BLaER1 (cell line): ENCODE results near the gene NKPD1.

Experiments
- H3K27ac ChIP-seq: shearing (Covaris generic); formaldehyde crosslinking; 2 replicates; pipeline ENCODE4 v1.8.1; 2022
- H3K27me3 ChIP-seq: shearing (Covaris generic); formaldehyde crosslinking; 2 replicates; pipeline ENCODE4 v1.8.1; 2022
- H3K36me3 ChIP-seq: shearing (Covaris generic); formaldehyde crosslinking; 2 replicates; pipeline ENCODE4 v1.8.1; 2022
- H3K4me1 ChIP-seq: shearing (Covaris generic); formaldehyde crosslinking; 2 replicates; pipeline ENCODE4 v1.8.1; 2022
- H3K4me2 ChIP-seq: shearing (Covaris generic); formaldehyde crosslinking; 2 replicates; pipeline ENCODE4 v1.8.1; 2022
- H3K4me3 ChIP-seq: shearing (Covaris generic); formaldehyde crosslinking; 2 replicates; pipeline ENCODE4 v1.8.1; 2022
- H3K9ac ChIP-seq: shearing (Covaris generic); formaldehyde crosslinking; 2 replicates; pipeline ENCODE4 v1.8.1; 2022
- H3K9me3 ChIP-seq: shearing (Covaris generic); formaldehyde crosslinking; 2 replicates; pipeline ENCODE4 v1.8.1; 2022
- H4K20me1 ChIP-seq: shearing (Covaris generic); formaldehyde crosslinking; 2 replicates; pipeline ENCODE4 v1.8.1; 2022
- Cebpa-rat ChIP-seq: shearing (Covaris generic); IDR thresholded peaks from 2 replicates; pipeline ENCODE4 v1.8.1; 2022

The NKPD1 gene

GRCh38 chr19:45158503-45159209 lies 2.1 kb downstream of the NKPD1 start:
- H4K20me1 ChIP-seq, result peaks cover 6% of the 10 kb centered on the region
- H3K36me3 ChIP-seq, result no peaks in the 10 kb centered on the region
- no peak overlapping the region for H3K4me3 ChIP-seq
- peak overlapping the region; percentile 9; the same call in 1 of the 2 replicates for H3K9ac ChIP-seq
- H3K27me3 ChIP-seq, result peaks cover 14% of the 10 kb centered on the region
- peak overlapping the region; percentile 13; the same call in 1 of the 2 replicates for H3K27ac ChIP-seq
- H3K4me1 ChIP-seq, result peaks cover 31% of the 10 kb centered on the region
- H3K4me2 ChIP-seq, result peak overlapping the region; percentile 46
- no peaks in the 10 kb centered on the region for H3K9me3 ChIP-seq
- TF ChIP-seq Cebpa-rat, result no peak

GRCh38 chr19:45156751-45157150 lies 4.0 kb downstream of the NKPD1 start:
- peaks cover 39% of the 10 kb centered on the region for H3K4me1 ChIP-seq
- no peak for TF ChIP-seq Cebpa-rat
- H3K36me3 ChIP-seq, result no peaks in the 10 kb centered on the region
- no peaks in the 10 kb centered on the region for H3K9me3 ChIP-seq
- H3K4me3 ChIP-seq, result no peak overlapping the region
- H3K27me3 ChIP-seq, result peaks cover 33% of the 10 kb centered on the region
- no peak overlapping the region for H3K27ac ChIP-seq
- H4K20me1 ChIP-seq, result peaks cover 26% of the 10 kb centered on the region
- no peak overlapping the region for H3K4me2 ChIP-seq
- no peak overlapping the region for H3K9ac ChIP-seq

- Histone ChIP-seq H3K4me1 (peaks cover 39% of the 10 kb centered on the region), H3K27me3 (peaks cover 39% of the 10 kb centered on the region), H3K4me3 (no peak overlapping the region), H3K27ac (no peak overlapping the region), H3K4me2 (no peak overlapping the region), H4K20me1 (peaks cover 32% of the 10 kb centered on the region), H3K36me3 (no peaks in the 10 kb centered on the region), H3K9ac (no peak overlapping the region), H3K9me3 (no peaks in the 10 kb centered on the region)
- TF ChIP-seq Cebpa-rat, result no peak
Observed at GRCh38 chr19:45156011-45156630, 4.7 kb downstream of the NKPD1 start.

GRCh38 chr19:45154064-45154827 lies 6.5 kb downstream of the NKPD1 start:
- no peak for TF ChIP-seq Cebpa-rat
- Histone ChIP-seq H3K9me3 (no peaks in the 10 kb centered on the region), H3K4me3 (peak overlapping the region; percentile 38; the same call in 1 of the 2 replicates), H3K36me3 (peaks cover 13% of the 10 kb centered on the region), H3K27ac (no peak overlapping the region), H3K9ac (no peak overlapping the region), H3K4me1 (peaks cover 41% of the 10 kb centered on the region), H3K27me3 (peaks cover 48% of the 10 kb centered on the region), H4K20me1 (peaks cover 50% of the 10 kb centered on the region), H3K4me2 (peak overlapping the region; percentile 66)

- Histone ChIP-seq H3K27me3 (peaks cover 48% of the 10 kb centered on the region), H4K20me1 (peaks cover 54% of the 10 kb centered on the region), H3K4me2 (peak overlapping the region; percentile 66), H3K4me1 (peaks cover 41% of the 10 kb centered on the region), H3K27ac (no peak overlapping the region), H3K9me3 (no peaks in the 10 kb centered on the region), H3K4me3 (peak overlapping the region; percentile 38), H3K9ac (no peak overlapping the region), H3K36me3 (peaks cover 15% of the 10 kb centered on the region)
- no peak for TF ChIP-seq Cebpa-rat
Observed at GRCh38 chr19:45153339-45154063, 7.3 kb downstream of the NKPD1 start.

GRCh38 chr19:45152504-45153338 lies 8.1 kb downstream of the NKPD1 start:
- Histone ChIP-seq H3K4me1 (peaks cover 44% of the 10 kb centered on the region), H3K4me2 (peak overlapping the region; percentile 66), H3K9me3 (no peaks in the 10 kb centered on the region), H3K27ac (no peak overlapping the region), H3K9ac (no peak overlapping the region), H3K36me3 (peaks cover 23% of the 10 kb centered on the region), H4K20me1 (peaks cover 61% of the 10 kb centered on the region), H3K4me3 (peak overlapping the region; percentile 38), H3K27me3 (peaks cover 48% of the 10 kb centered on the region)
- TF ChIP-seq Cebpa-rat, result no peak

- Histone ChIP-seq H3K9me3 (no peaks in the 10 kb centered on the region), H3K4me3 (peak overlapping the region; percentile 38; the same call in 1 of the 2 replicates)
- TF ChIP-seq Cebpa-rat, result no peak
Observed at GRCh38 chr19:45151821-45152503, 8.8 kb downstream of the NKPD1 start.

GRCh38 chr19:45151320-45151719 lies 9.5 kb downstream of the NKPD1 start:
- H3K9me3 ChIP-seq, result no peaks in the 10 kb centered on the region
- TF ChIP-seq Cebpa-rat, result no peak
- peaks cover 37% of the 10 kb centered on the region for H3K36me3 ChIP-seq
- H3K4me1 ChIP-seq, result peaks cover 44% of the 10 kb centered on the region
- peaks cover 48% of the 10 kb centered on the region for H3K27me3 ChIP-seq
- no peak overlapping the region for H3K4me2 ChIP-seq
- H3K27ac ChIP-seq, result no peak overlapping the region
- H3K9ac ChIP-seq, result no peak overlapping the region
- no peak overlapping the region for H3K4me3 ChIP-seq
- H4K20me1 ChIP-seq, result peaks cover 61% of the 10 kb centered on the region

More at GRCh38 chr19:45151821-45152503, 8.8 kb downstream of the NKPD1 start:
- Histone ChIP-seq H3K4me1 (peaks cover 44% of the 10 kb centered on the region), H3K27me3 (peaks cover 48% of the 10 kb centered on the region), H3K9ac (no peak overlapping the region), H3K27ac (no peak overlapping the region), H4K20me1 (peaks cover 61% of the 10 kb centered on the region), H3K4me2 (peak overlapping the region; percentile 66), H3K36me3 (peaks cover 31% of the 10 kb centered on the region)
